NT2/D1 (cell line): ENCODE data around the gene ADD2.

Experiments
- YY1 ChIP-seq: IDR thresholded peaks from 2 replicates; pipeline ENCODE4 v1.6.1; 2011; ENCODE audit not compliant: insufficient read length, insufficient read depth
- ZNF274 ChIP-seq: IDR thresholded peaks from 2 replicates; pipeline ENCODE4 v1.6.1; 2011; ENCODE audit warnings: mild to moderate bottlenecking, low read depth, low read length

DNA sequence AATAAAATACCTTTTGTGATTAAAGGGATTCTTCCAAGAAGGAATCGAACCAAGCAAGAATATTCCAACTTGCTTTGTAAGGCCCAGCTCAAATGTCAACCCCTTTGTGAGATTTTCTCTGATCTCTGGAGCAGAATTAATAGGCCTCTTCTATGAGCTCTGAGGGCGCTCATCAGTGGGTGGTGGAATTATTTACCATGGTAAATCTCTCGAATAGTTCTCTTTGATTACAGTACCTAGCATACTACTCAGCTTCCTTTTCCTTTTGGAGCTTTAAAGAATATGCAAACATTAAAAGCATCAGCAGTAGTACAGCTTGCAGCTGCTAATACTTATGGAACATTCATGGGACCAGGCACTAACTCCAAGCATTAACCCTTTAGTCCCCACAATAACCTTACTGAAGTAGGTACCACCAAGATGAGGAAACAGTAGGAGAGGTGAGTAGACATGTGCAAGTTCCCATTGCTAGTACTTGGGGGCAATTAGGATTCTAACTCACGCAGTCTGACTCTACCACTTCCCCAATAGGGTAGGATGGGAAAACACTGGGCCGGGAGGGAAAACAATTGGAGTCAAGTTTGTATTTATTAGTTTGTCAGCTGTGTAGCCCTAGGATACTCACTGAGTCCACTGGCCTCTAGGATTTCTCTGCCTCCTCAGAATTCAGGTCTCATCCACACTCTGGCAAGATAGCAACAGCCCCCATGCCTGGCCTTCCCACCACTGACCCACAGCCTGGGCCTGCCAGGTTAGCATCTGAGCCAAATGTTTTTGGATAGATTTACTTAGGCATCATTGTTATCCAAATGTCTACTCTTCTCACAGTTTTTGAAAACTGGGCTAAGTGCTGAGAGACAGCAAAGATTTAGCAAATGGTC lies 21.7 kb downstream of the ADD2 start:
- TF ChIP-seq ZNF274 (no peak), YY1 (no peak)
